Measurements from ENCODE around the gene SEMA3E. TPM values are rescaled to one million over a fixed set of nuclear protein-coding genes. Genes with fewer than 3 reads are reported as not detected.

Gene SEMA3E
- total and polyA plus RNA-seq, 5 donors from 2014 or later: not detected

DNA sequence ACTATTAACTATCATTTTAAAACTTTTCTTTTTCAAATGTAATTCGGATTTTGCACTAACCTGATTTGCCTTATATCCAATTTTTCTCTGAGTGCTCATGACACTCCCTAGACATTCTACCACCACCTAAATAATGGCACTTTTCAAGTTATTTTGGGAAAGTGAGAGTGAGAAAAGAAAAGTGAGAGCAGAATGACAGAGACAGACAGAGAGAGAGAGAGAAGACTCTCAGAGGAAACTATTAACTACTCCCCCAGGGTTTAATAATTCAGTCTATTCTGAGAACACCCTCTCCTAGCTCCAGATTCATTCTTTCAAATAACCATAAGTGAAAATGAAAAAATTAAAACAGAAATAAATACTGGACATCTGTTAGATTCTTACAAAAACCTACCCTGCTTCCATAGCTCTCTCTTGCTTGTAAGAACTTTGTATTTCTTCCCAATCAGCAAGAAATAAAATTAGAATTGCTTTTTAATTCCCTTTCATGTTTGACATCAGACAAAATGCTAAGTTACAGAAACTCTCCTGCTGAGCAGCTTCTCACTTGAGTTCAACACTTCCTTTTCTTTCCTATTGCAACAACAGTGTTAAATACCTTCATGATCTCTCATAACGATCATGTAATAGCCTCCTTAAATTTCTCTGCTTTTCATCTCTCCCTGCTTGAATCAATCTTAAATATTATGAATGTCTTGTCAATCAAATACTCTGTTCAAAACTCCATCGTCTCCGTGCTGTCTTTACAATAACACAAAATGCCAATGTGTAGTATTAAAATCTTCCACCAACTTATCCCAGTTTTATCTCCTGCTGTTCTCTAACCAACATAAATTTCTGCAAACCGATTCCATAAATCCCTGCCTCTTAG lies 191.7 kb downstream of the SEMA3E start:
- no peak overlapping the region for H3K4me3 Mint-ChIP-seq
- no peaks in the 10 kb centered on the region for H3K27me3 ChIP-seq (ENCODE audit: control insufficient read depth, insufficient read depth, low read length)
- H3K27ac Mint-ChIP-seq: no peak overlapping the region
- DNase-seq: no peak
- H3K36me3 ChIP-seq (ENCODE audit: control insufficient read depth, insufficient read depth, low read length): no peaks in the 10 kb centered on the region
- H3K9me3 ChIP-seq (ENCODE audit: control insufficient read depth in 2 of 2, low read length in 2 of 2): peaks cover 1 to 2% of the 10 kb centered on the region in 2 experiments
- no peaks in the 10 kb centered on the region for H3K4me1 Mint-ChIP-seq
- no peaks in the 10 kb centered on the region for H3K36me3 Mint-ChIP-seq
- peaks cover 0 to 22% (median 5%) of the 10 kb centered on the region in 7 donors for H3K9me3 Mint-ChIP-seq
- H3K27ac ChIP-seq (ENCODE audit: insufficient read depth, low read length, poor library complexity, severe bottlenecking): no peak overlapping the region
- H3K4me3 ChIP-seq (ENCODE audit: low read depth, low read length): no peak overlapping the region
- H3K27me3 Mint-ChIP-seq: no peaks in the 10 kb centered on the region
- ATAC-seq (ENCODE audit: low read depth in 2 of 2): no peak
- H3K4me1 ChIP-seq (ENCODE audit: control insufficient read depth, insufficient read depth, low read length, poor library complexity, severe bottlenecking): no peaks in the 10 kb centered on the region

DNA sequence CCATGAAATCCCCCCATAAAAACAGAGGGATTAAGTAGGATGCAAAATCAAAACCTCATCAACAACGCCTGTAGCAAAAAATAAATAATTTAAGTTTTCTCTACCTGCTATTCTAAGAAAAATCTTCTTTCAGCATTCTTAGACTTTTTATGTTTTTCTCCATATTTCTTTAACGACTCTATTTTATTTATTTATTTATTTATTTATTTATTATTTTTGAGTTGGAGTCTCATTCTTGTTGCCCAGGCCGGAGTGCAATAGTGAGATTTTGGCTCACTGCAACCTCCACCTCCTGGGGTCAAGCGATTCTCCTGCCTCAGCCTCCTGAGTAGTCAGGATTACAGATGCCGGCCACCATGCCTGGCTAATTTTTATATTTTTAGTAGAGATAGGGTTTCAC lies 192.5 kb downstream of the SEMA3E start:
- Histone ChIP-seq H3K36me3 (ENCODE audit: control insufficient read depth, insufficient read depth, low read length) (no peaks in the 10 kb centered on the region), H3K27ac (ENCODE audit: insufficient read depth, low read length, poor library complexity, severe bottlenecking) (no peak overlapping the region), H3K4me3 (ENCODE audit: low read depth, low read length) (no peak overlapping the region), H3K27me3 (ENCODE audit: control insufficient read depth, insufficient read depth, low read length) (no peaks in the 10 kb centered on the region), H3K4me1 (ENCODE audit: control insufficient read depth, insufficient read depth, low read length, poor library complexity, severe bottlenecking) (no peaks in the 10 kb centered on the region), H3K9me3 (ENCODE audit: control insufficient read depth in 2 of 2, low read length in 2 of 2) (peaks cover 1 to 6% of the 10 kb centered on the region in 2 experiments)
- no peak for DNase-seq
- Mint-ChIP-seq H3K4me3 (no peak overlapping the region), H3K9me3 (peaks cover 0 to 22% (median 6%) of the 10 kb centered on the region in 7 donors), H3K27ac (no peak overlapping the region), H3K4me1 (no peaks in the 10 kb centered on the region), H3K36me3 (no peaks in the 10 kb centered on the region), H3K27me3 (no peaks in the 10 kb centered on the region)
- no peak for ATAC-seq (ENCODE audit: low read depth in 2 of 2)

DNA sequence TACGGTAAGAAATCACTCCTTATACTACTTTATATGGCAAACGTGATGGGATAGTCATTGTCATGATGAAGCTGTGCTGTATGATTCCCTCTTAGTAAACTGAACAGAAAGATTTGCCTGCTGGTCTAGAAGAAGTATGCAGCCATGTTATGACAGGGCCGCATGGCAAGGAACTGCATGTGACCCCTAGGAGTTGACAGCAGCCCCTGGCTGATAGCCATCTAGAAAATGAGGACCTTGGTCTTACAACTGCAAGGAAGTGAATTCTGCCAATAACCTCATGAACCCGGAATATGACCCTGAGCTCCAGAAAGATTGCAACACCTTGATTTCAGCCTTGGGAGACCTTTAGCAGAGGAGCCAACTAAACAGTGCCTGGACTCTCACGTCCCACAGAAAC lies 193.3 kb downstream of the SEMA3E start:
- Mint-ChIP-seq H3K4me1 (no peaks in the 10 kb centered on the region), H3K9me3 (peaks cover 0 to 15% (median 7%) of the 10 kb centered on the region in 7 donors), H3K27ac (no peak overlapping the region), H3K27me3 (no peaks in the 10 kb centered on the region), H3K4me3 (no peak overlapping the region), H3K36me3 (no peaks in the 10 kb centered on the region)
- peaks cover 1 to 6% of the 10 kb centered on the region in 2 experiments for H3K9me3 ChIP-seq (ENCODE audit: control insufficient read depth in 2 of 2, low read length in 2 of 2)
- ATAC-seq (ENCODE audit: low read depth in 2 of 2) (no peak), DNase-seq (no peak)
- H3K4me3 ChIP-seq (ENCODE audit: low read depth, low read length): no peak overlapping the region
- H3K36me3 ChIP-seq (ENCODE audit: control insufficient read depth, insufficient read depth, low read length): no peaks in the 10 kb centered on the region
- H3K4me1 ChIP-seq (ENCODE audit: control insufficient read depth, insufficient read depth, low read length, poor library complexity, severe bottlenecking): no peaks in the 10 kb centered on the region
- no peak overlapping the region for H3K27ac ChIP-seq (ENCODE audit: insufficient read depth, low read length, poor library complexity, severe bottlenecking)
- no peaks in the 10 kb centered on the region for H3K27me3 ChIP-seq (ENCODE audit: control insufficient read depth, insufficient read depth, low read length)

DNA sequence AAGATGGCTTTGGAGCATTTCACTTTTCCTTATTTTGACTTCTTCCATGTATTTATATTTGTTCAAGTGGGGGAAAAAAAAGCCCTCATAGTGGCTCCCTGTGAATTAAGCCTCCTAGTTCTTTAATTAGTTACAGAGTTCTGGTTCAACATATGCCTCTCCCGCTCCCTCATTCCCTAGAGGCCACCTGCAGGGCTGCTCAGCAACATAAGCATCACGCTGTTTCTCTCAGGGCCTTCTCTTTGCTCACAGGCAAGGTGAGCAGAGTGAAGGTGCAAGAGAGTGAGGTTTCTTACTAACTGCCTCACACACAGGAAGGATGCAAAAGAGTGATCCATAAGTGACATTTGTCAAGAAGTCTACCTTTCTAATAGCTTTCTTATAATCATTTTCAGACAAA lies 196.7 kb downstream of the SEMA3E start:
- H3K27ac ChIP-seq (ENCODE audit: insufficient read depth, low read length, poor library complexity, severe bottlenecking): no peak overlapping the region
- no peaks in the 10 kb centered on the region for H3K36me3 Mint-ChIP-seq
- DNase-seq (no peak), ATAC-seq (ENCODE audit: low read depth in 2 of 2) (no peak)
- H3K4me1 ChIP-seq (ENCODE audit: control insufficient read depth, insufficient read depth, low read length, poor library complexity, severe bottlenecking): no peaks in the 10 kb centered on the region
- peaks cover 0 to 11% (median 9%) of the 10 kb centered on the region in 7 donors for H3K9me3 Mint-ChIP-seq
- H3K36me3 ChIP-seq (ENCODE audit: control insufficient read depth, insufficient read depth, low read length): no peaks in the 10 kb centered on the region
- H3K4me3 Mint-ChIP-seq: no peak overlapping the region
- peaks cover 0 to 6% of the 10 kb centered on the region in 2 experiments for H3K9me3 ChIP-seq (ENCODE audit: control insufficient read depth in 2 of 2, low read length in 2 of 2)
- no peak overlapping the region for H3K27ac Mint-ChIP-seq
- no peaks in the 10 kb centered on the region for H3K4me1 Mint-ChIP-seq
- no peaks in the 10 kb centered on the region for H3K27me3 Mint-ChIP-seq
- H3K27me3 ChIP-seq (ENCODE audit: control insufficient read depth, insufficient read depth, low read length): no peaks in the 10 kb centered on the region
- H3K4me3 ChIP-seq (ENCODE audit: low read depth, low read length): no peak overlapping the region

DNA sequence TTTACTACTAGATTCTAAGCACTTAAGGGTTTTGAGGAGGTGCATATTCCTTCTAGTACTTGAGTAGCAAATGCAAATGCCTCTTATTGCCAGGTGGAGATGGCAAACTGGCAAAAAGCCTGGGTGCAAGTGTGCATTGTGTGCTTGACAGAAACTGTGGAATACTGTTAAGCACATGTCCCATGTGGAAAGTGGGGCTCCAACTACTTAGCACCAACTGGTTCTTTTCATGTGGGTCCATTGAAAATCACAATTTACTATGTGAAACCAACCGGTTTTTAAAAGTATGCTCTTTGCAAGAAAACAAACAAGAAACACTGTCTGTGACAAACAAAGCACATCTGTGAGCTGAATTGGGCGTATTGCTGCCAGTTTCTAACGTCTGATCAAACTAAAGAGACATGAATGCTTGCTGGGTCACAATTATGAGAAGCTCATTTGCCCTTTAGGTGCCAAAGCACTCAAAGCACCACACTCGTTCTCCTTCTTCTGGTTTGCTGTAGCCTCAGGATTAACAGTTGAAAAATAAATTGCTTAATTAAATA lies 197.4 kb downstream of the SEMA3E start:
- H3K27me3 Mint-ChIP-seq: no peaks in the 10 kb centered on the region
- no peak for ATAC-seq (ENCODE audit: low read depth in 2 of 2)
- Histone ChIP-seq H3K27me3 (ENCODE audit: control insufficient read depth, insufficient read depth, low read length) (no peaks in the 10 kb centered on the region), H3K27ac (ENCODE audit: insufficient read depth, low read length, poor library complexity, severe bottlenecking) (no peak overlapping the region), H3K9me3 (ENCODE audit: control insufficient read depth in 2 of 2, low read length in 2 of 2) (peaks cover 0 to 6% of the 10 kb centered on the region in 2 experiments), H3K4me1 (ENCODE audit: control insufficient read depth, insufficient read depth, low read length, poor library complexity, severe bottlenecking) (no peaks in the 10 kb centered on the region), H3K4me3 (ENCODE audit: low read depth, low read length) (no peak overlapping the region), H3K36me3 (ENCODE audit: control insufficient read depth, insufficient read depth, low read length) (no peaks in the 10 kb centered on the region)
- H3K27ac Mint-ChIP-seq: no peak overlapping the region
- no peak overlapping the region for H3K4me3 Mint-ChIP-seq
- peaks cover 0 to 11% (median 9%) of the 10 kb centered on the region in 7 donors for H3K9me3 Mint-ChIP-seq
- no peaks in the 10 kb centered on the region for H3K36me3 Mint-ChIP-seq
- H3K4me1 Mint-ChIP-seq: no peaks in the 10 kb centered on the region
- DNase-seq: no peak

DNA sequence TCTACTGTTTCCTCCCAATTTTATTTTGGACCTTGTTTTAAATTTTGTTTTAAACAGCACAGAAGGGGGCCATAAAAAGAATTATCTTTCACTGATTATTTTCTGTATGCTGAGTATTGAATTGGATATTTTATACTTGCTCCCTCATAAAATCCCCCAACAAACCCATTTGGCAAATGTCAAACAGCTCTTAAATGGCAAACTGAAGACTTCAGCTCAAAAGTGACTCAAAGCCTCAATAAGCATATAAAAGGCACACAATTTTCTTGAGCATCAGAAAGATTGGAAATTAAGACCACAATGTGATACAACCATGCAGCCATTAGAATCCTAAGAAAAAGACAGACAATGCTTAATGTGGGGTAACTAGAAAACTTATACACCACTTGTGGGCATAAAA lies 199.2 kb downstream of the SEMA3E start:
- no peaks in the 10 kb centered on the region for H3K27me3 ChIP-seq (ENCODE audit: control insufficient read depth, insufficient read depth, low read length)
- peaks cover 0 to 15% (median 4%) of the 10 kb centered on the region in 7 donors for H3K9me3 Mint-ChIP-seq

DNA sequence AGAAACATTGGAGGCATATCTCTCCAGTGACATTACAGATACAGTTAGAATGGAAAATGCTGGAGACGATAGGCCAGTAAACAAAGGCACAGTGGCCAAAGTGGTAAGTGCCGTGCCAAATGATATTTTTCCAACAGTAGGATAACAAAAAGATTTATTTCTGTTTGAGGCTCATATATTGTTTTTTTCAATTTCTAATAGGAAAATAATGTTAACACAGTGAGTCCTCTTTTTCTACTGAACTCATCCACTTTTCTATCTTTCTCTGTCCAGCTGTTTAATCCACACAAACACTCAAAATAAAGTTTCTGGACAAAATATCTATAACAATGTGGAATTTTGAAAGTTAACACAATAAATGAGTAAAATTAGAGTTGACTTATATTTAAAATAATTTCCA lies 201.3 kb downstream of the SEMA3E start:
- no peaks in the 10 kb centered on the region for H3K36me3 Mint-ChIP-seq

More for the DNA sequence above, 199.2 kb downstream of the SEMA3E start:
- no peak overlapping the region for H3K4me3 Mint-ChIP-seq
- H3K4me1 ChIP-seq (ENCODE audit: control insufficient read depth, insufficient read depth, low read length, poor library complexity, severe bottlenecking): no peaks in the 10 kb centered on the region
- H3K36me3 Mint-ChIP-seq: no peaks in the 10 kb centered on the region
- no peaks in the 10 kb centered on the region for H3K4me1 Mint-ChIP-seq
- DNase-seq (no peak), ATAC-seq (ENCODE audit: low read depth in 2 of 2) (no peak)
- peaks cover 0 to 6% of the 10 kb centered on the region in 2 experiments for H3K9me3 ChIP-seq (ENCODE audit: control insufficient read depth in 2 of 2, low read length in 2 of 2)
- H3K36me3 ChIP-seq (ENCODE audit: control insufficient read depth, insufficient read depth, low read length): no peaks in the 10 kb centered on the region
- H3K4me3 ChIP-seq (ENCODE audit: low read depth, low read length): no peak overlapping the region
- no peaks in the 10 kb centered on the region for H3K27me3 Mint-ChIP-seq
- no peak overlapping the region for H3K27ac ChIP-seq (ENCODE audit: insufficient read depth, low read length, poor library complexity, severe bottlenecking)
- H3K27ac Mint-ChIP-seq: no peak overlapping the region

More for the DNA sequence above, 201.3 kb downstream of the SEMA3E start:
- H3K27me3 Mint-ChIP-seq: no peaks in the 10 kb centered on the region
- ATAC-seq (ENCODE audit: low read depth in 2 of 2) (no peak), DNase-seq (no peak)
- no peak overlapping the region for H3K27ac Mint-ChIP-seq
- Histone ChIP-seq H3K4me1 (ENCODE audit: control insufficient read depth, insufficient read depth, low read length, poor library complexity, severe bottlenecking) (no peaks in the 10 kb centered on the region), H3K27ac (ENCODE audit: insufficient read depth, low read length, poor library complexity, severe bottlenecking) (no peak overlapping the region), H3K36me3 (ENCODE audit: control insufficient read depth, insufficient read depth, low read length) (no peaks in the 10 kb centered on the region), H3K4me3 (ENCODE audit: low read depth, low read length) (no peak overlapping the region), H3K9me3 (ENCODE audit: control insufficient read depth in 2 of 2, low read length in 2 of 2) (peaks cover 2 to 6% of the 10 kb centered on the region in 2 experiments), H3K27me3 (ENCODE audit: control insufficient read depth, insufficient read depth, low read length) (no peaks in the 10 kb centered on the region)
- H3K4me1 Mint-ChIP-seq: no peaks in the 10 kb centered on the region
- H3K9me3 Mint-ChIP-seq: peaks cover 3 to 27% (median 9%) of the 10 kb centered on the region in 7 donors
- H3K4me3 Mint-ChIP-seq: no peak overlapping the region
